GM21576 (cell line): Measurements from ENCODE around the gene ECT2L.
A peak's percentile ranks its signal among the peaks of the same experiment; 100 is the strongest.

Experiments used
- ATAC-seq: cut with Tn5 transposase; IDR thresholded peaks from one replicate; pipeline ENCODE4 v1.9.1; 2021; ENCODE audit warnings: mild to moderate bottlenecking, moderate library complexity; ENCODE audit not compliant: unreplicated experiment

Gene ECT2L

GRCh38 chr6:138795809-138796603 is at the start of gene ECT2L:
ECT2L (plus strand) TSS chr6:138796087; CDS start chr6:138813275, 17,188 bp downstream.
- no peak for ATAC-seq

GRCh38 chr6:138752017-138752416 is 43.9 kb upstream of the ECT2L start:
- ATAC-seq: no peak

- no peak for ATAC-seq
These were observed 38.8 kb upstream of the ECT2L start for GRCh38 chr6:138757136-138757535.

- ATAC-seq: no peak
These were observed 29.8 kb upstream of the ECT2L start for GRCh38 chr6:138765896-138766655.

GRCh38 chr6:138769102-138769676 is 26.7 kb upstream of the ECT2L start:
- no peak for ATAC-seq

- no peak for ATAC-seq
These were observed 23.2 kb upstream of the ECT2L start for GRCh38 chr6:138772596-138773176.

GRCh38 chr6:138773177-138774091 is 22.5 kb upstream of the ECT2L start, which contains the start of gene CCDC28A:
CCDC28A (plus strand) TSS chr6:138773769; CDS start chr6:138776121, 2,352 bp downstream.
- ATAC-seq: peak; percentile 93

GRCh38 chr6:138774370-138774769 is 21.5 kb upstream of the ECT2L start:
- ATAC-seq: no peak

GRCh38 chr6:138776659-138777058 is 19.2 kb upstream of the ECT2L start:
- ATAC-seq: no peak

- no peak for ATAC-seq
These were observed 17.6 kb upstream of the ECT2L start for GRCh38 chr6:138778331-138778730.

GRCh38 chr6:138782243-138782642 is 13.6 kb upstream of the ECT2L start:
- no peak for ATAC-seq

GRCh38 chr6:138785079-138785478 is 10.8 kb upstream of the ECT2L start:
- no peak for ATAC-seq

- ATAC-seq: no peak
These were observed 9.9 kb upstream of the ECT2L start for GRCh38 chr6:138785980-138786379.

- no peak for ATAC-seq
These were observed 8.7 kb upstream of the ECT2L start for GRCh38 chr6:138787138-138787537.

- ATAC-seq: no peak
These were observed 884 bp downstream of the ECT2L start for GRCh38 chr6:138796771-138797170.

GRCh38 chr6:138797806-138798446 is 2.0 kb downstream of the ECT2L start:
- no peak for ATAC-seq

- no peak for ATAC-seq
These were observed 4.7 kb downstream of the ECT2L start for GRCh38 chr6:138800377-138801150.

- ATAC-seq: no peak
These were observed 7.4 kb downstream of the ECT2L start for GRCh38 chr6:138803331-138803730.

GRCh38 chr6:138803861-138804260 is 8.0 kb downstream of the ECT2L start:
- ATAC-seq: no peak
